OCI-LY7 (cell line): Measurements from ENCODE around the gene PQBP1. TPM values are rescaled to one million over a fixed set of nuclear protein-coding genes. Genes with fewer than 3 reads are reported as not detected.

Experiments
- BruUV-seq: library from RNA; stranded (reverse); fragments of 400-500 nt; replicated peaks from 2 replicates; lab custom pipeline; 2021; lab: Mats Ljungman, UMichigan
- CTCF ChIA-PET: fragments of 300-600 bp; sonication (Branson Sonifier 250); formaldehyde crosslinking; loops from one replicate; lab custom pipeline; 2022; ENCODE audit warnings: antibody characterized with exemption; ENCODE audit not compliant: unreplicated experiment; lab: Charles Lee
- POLR2A ChIA-PET: fragments of 300-600 bp; sonication (Branson Sonifier 250); formaldehyde crosslinking; loops from one replicate; lab custom pipeline; 2022; ENCODE audit warnings: antibody characterized with exemption; lab: Charles Lee
- DNase-seq: peaks from one replicate; pipeline ENCODE4 v3.0.0-alpha.2; 2015; ENCODE audit warnings: low spot score
- H2AFZ ChIP-seq: fragments of 200-600 bp; sonication (generic), shearing (Covaris generic); 2 replicates; pipeline ENCODE4 v1.6.1; 2014; ENCODE audit warnings: mild to moderate bottlenecking, antibody characterized with exemption, low read length, moderate library complexity
- H3K27ac ChIP-seq: fragments of 200-600 bp; sonication (generic); 2 replicates; pipeline ENCODE4 v1.5.1; 2014; ENCODE audit warnings: mixed run types, low read depth, mild to moderate bottlenecking, moderate library complexity, low read length, inconsistent platforms; ENCODE audit not compliant: poor library complexity, severe bottlenecking
- H3K36me3 ChIP-seq: fragments of 200-600 bp; sonication (generic); 2 replicates; pipeline ENCODE4 v1.6.1; 2014; ENCODE audit warnings: mild to moderate bottlenecking, antibody characterized with exemption, low read length, moderate library complexity, mixed read lengths; ENCODE audit not compliant: insufficient read depth
- H3K4me1 ChIP-seq: fragments of 200-600 bp; sonication (generic); 2 replicates; pipeline ENCODE4 v1.5.1; 2014; ENCODE audit warnings: mild to moderate bottlenecking, low read length; ENCODE audit not compliant: insufficient read depth, poor library complexity, severe bottlenecking
- H3K4me2 ChIP-seq: fragments of 200-600 bp; sonication (generic); 2 replicates; pipeline ENCODE4 v1.6.1; 2014; ENCODE audit warnings: mild to moderate bottlenecking, low read length
- H3K4me3 ChIP-seq: fragments of 200-600 bp; sonication (generic); 2 replicates; pipeline ENCODE4 v1.5.1; 2014; ENCODE audit warnings: mild to moderate bottlenecking, low read depth, low read length; ENCODE audit not compliant: poor library complexity, severe bottlenecking
- H3K79me2 ChIP-seq: fragments of 200-600 bp; sonication (generic); 2 replicates; pipeline ENCODE4 v1.6.1; 2016; ENCODE audit warnings: low read depth, mild to moderate bottlenecking, low read length, moderate library complexity, mixed read lengths; ENCODE audit not compliant: insufficient read depth
- H3K9me2 ChIP-seq: fragments of 200-600 bp; sonication (generic); 2 replicates; pipeline ENCODE4 v1.6.1; 2016; ENCODE audit warnings: mild to moderate bottlenecking, low read length, mixed read lengths; ENCODE audit not compliant: insufficient read depth
- H3K9me3 ChIP-seq: fragments of 200-600 bp; sonication (generic); 2 replicates; pipeline ENCODE4 v1.6.1; 2014; ENCODE audit warnings: mild to moderate bottlenecking, mixed run types, low read length, mixed read lengths
- H4K20me1 ChIP-seq: fragments of 200-600 bp; sonication (generic); 2 replicates; pipeline ENCODE4 v1.6.1; 2014; ENCODE audit warnings: mild to moderate bottlenecking, antibody characterized with exemption, low read length, moderate library complexity, mixed read lengths; ENCODE audit not compliant: insufficient read depth
- CTCF ChIP-seq: fragments of 200-600 bp; sonication (generic); conservative IDR thresholded peaks from 2 replicates; pipeline ENCODE4 v1.5.1; 2014; ENCODE audit warnings: mild to moderate bottlenecking, antibody characterized with exemption, low read length, moderate library complexity, mixed read lengths
- EZH2phosphoT487 ChIP-seq: fragments of 200-600 bp; sonication (generic); IDR thresholded peaks from 2 replicates; pipeline ENCODE4 v1.6.1; 2018; ENCODE audit warnings: low read depth, borderline replicate concordance, mild to moderate bottlenecking, mixed run types, antibody characterized with exemption, low read length, moderate library complexity, mixed read lengths
- intact Hi-C: fragments of 100-400 bp; cut with micrococcal nuclease; formaldehyde crosslinking; loops from one replicate; pipeline ENCODE4 v1.10.0; 2022; ENCODE audit not compliant: unreplicated experiment
- total RNA-seq, 2 experiments: library from RNA; depleted of rRNA in 1 of 2; stranded (reverse); fragments of >200 nt in 1 of 2; shearing (Covaris generic) in 1 of 2; gene quantifications; 2 replicates each; pipeline ENCODE4 v1.2.3, GENCODE V29; 2014 to 2022

PQBP1 gene
- total RNA-seq, 2 experiments from 2014 or later: 72.7 to 93.0 TPM

GRCh38 chrX:48938721-48939425 is 41.1 kb downstream of the PQBP1 start:
- peaks cover 98% of the 10 kb centered on the region for H3K4me1 ChIP-seq
- H3K36me3 ChIP-seq: peaks cover 58% of the 10 kb centered on the region
- H3K9me3 ChIP-seq: no peaks in the 10 kb centered on the region
- H3K27ac ChIP-seq: peak overlapping the region; percentile 100
- TF ChIP-seq EZH2phosphoT487 (no peak), CTCF (no peak)
- CTCF ChIA-PET: interaction anchor here (0.7 to 1.1 kb wide), 2 partner anchors 12 to 163 kb away, joined by 3 read pairs; no protein-coding TSS in a partner anchor
- no peaks in the 10 kb centered on the region for H3K9me2 ChIP-seq
- DNase-seq: peak; percentile 80
- intact Hi-C loops: loop anchor here (2.0 to 5.0 kb wide), 3 partner anchors 18 to 262 kb away; partner anchors contain the start of genes OTUD5, PQBP1 and TIMM17B
- POLR2A ChIA-PET: interaction anchor here (1.0 kb wide), 2 partner anchors 25 to 42 kb away, joined by 3 to 8 read pairs; partner anchors contain the start of genes PQBP1 and TIMM17B
- peaks cover 42% of the 10 kb centered on the region; the same call in 1 of the 2 replicates for H3K79me2 ChIP-seq
- H3K4me2 ChIP-seq: peak overlapping the region; percentile 88
- peak overlapping the region; percentile 60 for H3K4me3 ChIP-seq
- BruUV-seq: TSS peak; percentile 98
- H2AFZ ChIP-seq: no peak overlapping the region
- H4K20me1 ChIP-seq: no peaks in the 10 kb centered on the region

GRCh38 chrX:48939524-48940228 is 41.9 kb downstream of the PQBP1 start:
- H4K20me1 ChIP-seq: no peaks in the 10 kb centered on the region
- H3K27ac ChIP-seq: peak overlapping the region; percentile 100
- ChIA-PET POLR2A (interaction anchor here (1.0 to 1.4 kb wide), 3 partner anchors 12 to 26 kb away, joined by 3 to 8 read pairs (median 5); no protein-coding TSS in a partner anchor), CTCF (interaction anchor here (0.7 to 1.1 kb wide), 2 partner anchors 12 to 163 kb away, joined by 3 read pairs; no protein-coding TSS in a partner anchor)
- TF ChIP-seq EZH2phosphoT487 (no peak), CTCF (no peak)
- intact Hi-C loops: loop anchor here (2.0 to 5.0 kb wide), 3 partner anchors 17 to 262 kb away; partner anchors contain the start of genes OTUD5, PQBP1 and TIMM17B
- H3K4me2 ChIP-seq: peak overlapping the region; percentile 88
- H3K79me2 ChIP-seq: peaks cover 42% of the 10 kb centered on the region; the same call in 1 of the 2 replicates
- no peaks in the 10 kb centered on the region for H3K9me2 ChIP-seq
- peaks cover 57% of the 10 kb centered on the region for H3K36me3 ChIP-seq
- H2AFZ ChIP-seq: no peak overlapping the region
- DNase-seq: peak; percentile 74
- peak overlapping the region; percentile 60 for H3K4me3 ChIP-seq
- no peaks in the 10 kb centered on the region for H3K9me3 ChIP-seq
- BruUV-seq: no TSS peak
- peaks cover 94% of the 10 kb centered on the region for H3K4me1 ChIP-seq
